GM19238 (cell line): ENCODE data around the gene KIF1B.
"Not testable (repeated sequence)": the region's sequence is repeated elsewhere in the genome, so short reads cannot be mapped to it uniquely, and the experiment has no call there.

Experiments
- DNase-seq: peaks from one replicate; pipeline ENCODE4 v3.0.0; 2011; ENCODE audit warnings: low spot score; ENCODE audit not compliant: insufficient read length

KIF1B gene

GRCh38 chr1:10229903-10230302, 19.5 kb downstream of the KIF1B start:
- no peak for DNase-seq

DNA sequence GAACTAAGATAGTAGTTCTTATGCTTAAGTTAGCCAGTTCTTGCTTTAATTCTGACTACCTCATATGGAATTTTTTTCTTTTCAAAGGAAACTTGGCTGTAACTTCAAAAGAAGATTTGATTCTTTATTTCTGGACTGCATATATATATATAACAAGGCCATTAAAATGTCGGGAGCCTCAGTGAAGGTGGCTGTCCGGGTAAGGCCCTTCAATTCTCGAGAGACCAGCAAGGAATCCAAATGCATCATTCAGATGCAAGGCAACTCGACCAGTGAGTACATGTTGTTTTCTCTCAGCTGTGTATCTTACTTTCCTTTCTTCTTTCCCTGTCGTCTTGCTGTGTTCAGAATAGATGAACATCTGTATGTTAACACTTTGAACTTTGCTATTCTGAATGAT, 21.8 kb downstream of the KIF1B start:
- no peak for DNase-seq

DNA sequence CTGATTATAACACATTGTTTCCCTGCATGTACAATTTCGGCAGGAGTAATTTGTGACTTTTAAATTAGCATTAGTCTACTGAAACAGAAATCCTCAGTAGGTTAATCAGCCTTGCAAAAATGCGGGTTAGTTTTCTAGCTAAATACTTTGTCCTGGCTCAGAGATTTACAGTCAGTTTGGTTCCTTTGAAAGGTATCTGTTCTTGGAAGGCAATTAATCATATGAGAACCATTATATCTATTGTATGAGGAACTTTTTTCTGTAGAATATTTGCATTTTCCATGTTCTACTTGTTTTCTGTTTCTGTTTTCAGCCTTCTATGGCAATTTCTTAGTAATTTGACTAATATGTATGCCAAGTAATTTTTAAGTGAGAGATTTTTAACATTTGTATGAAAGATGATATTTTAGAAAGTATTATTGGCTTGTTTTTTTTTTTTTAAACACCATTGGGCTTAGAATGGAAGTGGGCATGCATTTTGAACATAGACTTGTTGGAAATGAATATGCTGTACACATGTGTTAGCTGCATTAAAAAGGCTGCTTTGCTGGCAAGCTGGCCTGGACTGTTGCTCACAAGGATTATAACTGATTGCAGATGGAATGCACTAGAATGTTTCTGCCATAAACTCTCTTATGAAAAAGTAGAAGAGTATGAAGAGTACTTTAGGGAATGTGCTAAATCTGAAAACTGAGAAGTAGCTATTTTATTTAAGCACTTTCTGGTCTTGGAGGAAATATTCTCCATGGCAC, 26.2 kb downstream of the KIF1B start:
- no peak for DNase-seq

DNA sequence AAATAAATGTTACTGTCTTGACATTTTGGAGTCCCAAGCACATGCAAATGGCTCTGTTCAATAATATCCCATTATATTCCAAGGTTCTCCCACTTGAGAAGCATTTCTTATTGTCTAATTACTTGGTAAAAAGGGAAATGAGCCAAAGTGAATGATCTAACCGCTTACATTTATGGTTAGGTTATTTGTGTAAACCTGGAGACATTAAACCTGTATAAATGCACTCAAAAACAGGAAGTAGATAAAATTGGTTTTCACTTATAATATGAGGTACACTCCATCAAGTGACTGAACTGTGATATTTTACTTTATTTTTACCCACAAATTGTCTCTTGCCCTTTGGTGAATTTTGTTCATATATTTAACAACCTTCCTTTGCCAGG, 26.8 kb downstream of the KIF1B start:
- DNase-seq = no peak

DNA sequence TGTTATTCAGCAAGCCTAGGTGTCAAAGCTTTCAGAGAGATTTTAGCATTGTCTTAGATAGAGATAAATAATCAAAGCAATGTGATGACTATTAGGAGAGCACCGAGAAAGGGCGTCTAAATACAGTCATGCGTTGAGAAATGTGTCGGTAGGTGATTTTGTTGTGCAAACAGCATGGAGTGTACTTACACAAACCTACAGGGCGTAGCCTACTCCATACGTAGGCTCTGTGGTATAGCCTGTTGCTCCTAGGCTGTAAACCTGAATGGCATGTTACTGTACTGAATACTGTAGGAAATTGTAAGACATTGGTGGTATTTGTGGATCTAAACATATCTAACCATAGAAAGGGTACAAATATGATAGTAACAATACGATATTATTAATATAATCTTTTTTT, 31.8 kb downstream of the KIF1B start:
- no peak for DNase-seq

- no peak for DNase-seq
These were observed 32.4 kb downstream of the KIF1B start for GRCh38 chr1:10242811-10243210.

DNA sequence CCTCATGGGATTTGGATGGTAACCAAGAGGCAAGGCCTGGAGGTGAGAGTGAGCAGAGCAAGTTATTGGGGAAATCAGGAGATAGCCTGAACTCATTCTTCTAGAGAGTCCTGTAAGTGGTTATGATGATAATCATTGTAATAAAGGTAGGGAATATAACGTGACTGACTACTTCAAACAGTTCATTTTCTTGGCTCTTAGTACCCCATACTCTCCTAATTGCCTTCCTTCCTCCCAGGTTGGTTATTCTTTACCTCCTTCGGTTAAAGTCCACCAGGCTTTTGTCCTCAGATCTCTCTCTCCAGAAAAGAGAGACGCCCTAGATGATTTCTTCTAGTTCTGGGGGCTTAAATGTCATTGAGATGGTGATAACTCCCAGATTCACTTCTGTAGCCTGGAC, 35.3 kb downstream of the KIF1B start:
- DNase-seq = no peak

DNA sequence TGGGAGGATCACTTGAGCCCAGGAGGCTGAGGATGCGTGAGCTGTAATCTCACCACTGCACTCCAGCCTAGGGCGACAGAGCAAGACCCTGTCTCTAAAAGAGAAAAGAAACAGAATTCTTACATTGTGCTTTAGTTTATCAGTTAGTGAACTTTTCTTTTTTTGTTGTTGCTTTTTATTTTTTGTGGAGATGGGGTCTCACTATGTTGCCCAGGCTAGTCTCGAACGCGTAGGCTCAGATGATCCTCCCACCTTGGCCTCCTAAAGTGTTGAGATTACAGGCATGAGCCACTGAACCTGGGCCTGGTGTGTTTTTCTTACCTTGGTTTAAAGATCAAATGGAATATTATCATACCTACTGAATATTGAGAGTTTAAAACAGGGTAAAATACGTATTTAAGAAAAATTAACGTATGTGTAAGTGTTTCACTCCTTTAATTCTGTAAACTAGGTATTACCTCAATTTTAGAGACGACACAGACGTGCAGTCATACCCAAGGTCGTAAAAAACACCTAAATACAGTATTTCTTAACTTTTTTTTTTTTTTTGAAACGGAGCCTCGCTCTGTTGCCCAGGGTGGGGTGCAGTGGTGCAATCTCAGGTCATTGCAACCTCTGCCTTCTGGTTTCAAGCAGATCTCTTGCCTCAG, 39.6 kb downstream of the KIF1B start:
- DNase-seq = no peak

DNA sequence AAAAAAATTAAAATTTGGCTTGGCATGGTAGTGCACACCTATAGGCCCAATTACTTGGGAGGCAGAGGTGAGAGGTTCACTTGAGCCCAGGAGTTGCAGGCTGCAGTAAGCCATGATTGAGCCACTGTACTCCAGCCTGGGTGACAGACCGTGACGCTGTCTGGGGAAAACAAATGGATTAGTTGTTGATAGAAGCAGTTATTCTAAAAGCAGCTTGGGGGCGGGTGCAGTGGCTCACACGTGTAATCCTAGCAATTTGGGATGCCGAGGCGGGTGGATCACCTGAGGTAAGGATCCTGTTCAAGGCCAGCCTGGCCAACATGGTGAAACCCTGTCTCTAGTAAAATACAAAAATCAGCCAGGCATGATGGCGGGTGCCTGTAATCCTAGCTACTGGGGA, 40.3 kb downstream of the KIF1B start:
- DNase-seq = no peak

DNA sequence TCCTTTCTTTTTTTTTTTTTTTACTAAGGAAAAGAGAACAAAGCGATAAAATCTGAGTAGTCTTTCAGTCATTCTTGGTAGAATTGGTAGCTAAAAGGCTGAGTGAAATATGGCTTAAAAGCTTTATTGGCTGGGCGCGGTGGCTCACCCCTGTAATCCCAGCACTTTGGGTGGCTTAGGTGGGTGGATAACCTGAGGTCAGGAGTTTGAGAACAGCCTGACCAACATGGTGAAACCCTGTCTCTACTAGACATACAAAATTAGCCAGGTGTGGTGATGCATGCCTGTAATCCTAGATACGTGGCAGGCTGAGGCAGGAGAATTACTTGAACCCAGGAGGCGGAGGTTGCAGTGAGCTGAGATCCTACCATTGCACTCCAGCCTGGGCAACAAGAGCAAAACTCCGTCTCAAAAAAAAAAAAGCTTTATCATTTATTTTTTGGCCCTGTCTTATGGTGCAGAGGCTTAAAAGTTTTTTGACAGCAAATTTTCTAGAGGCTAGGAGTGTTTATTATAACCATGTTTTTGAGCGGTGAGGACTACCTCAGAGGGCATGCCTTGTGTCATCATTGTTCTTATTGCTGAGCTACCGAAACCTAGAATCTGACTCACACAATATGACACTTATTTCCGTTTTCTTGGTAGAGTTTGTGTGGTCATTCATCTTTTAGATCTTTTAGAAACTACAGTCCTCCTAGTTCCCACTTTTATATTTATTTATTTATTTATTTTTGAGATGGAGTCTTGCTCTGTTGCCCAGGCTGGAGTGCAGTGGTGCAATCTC, 41.1 kb downstream of the KIF1B start:
- DNase-seq = not testable (repeated sequence)

DNA sequence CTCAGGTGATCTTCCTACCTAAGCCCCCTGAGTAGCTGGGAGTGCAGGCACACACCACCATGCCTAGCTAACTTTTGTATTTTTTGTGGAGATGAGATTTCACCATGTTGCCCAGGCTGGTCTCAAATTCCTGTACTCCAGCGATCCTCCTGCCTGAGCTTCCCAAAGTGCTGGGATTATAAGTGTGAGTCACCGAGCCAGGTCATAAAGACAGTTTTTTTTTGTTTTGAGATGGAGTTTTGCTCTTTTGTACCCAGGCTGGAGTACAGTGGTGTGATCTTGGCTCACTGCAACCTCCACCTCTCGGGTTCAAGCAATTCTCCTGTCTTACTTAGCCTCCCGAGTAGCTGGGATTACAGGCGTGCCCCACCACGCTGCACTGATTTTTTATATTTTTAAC, 42.1 kb downstream of the KIF1B start:
- DNase-seq = no peak

DNA sequence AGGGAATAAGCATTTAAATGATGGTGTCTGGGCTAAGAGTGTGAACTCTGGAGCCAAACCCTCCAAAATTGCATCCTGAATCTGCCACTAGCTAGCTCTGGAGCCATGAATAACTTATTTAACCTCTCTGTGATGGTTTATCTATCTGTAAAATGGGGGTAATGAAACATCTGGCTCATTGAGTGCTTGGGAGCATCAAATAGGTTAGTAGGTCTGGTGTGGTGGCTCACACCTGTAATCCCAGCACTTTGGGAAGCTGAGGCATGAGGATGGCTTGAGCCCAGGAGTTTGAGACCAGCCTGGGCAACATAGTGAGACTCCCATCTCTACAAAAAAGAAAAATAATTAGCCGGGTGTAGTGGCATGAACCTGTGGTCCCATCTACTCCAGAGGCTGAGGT, 42.8 kb downstream of the KIF1B start:
- DNase-seq = no peak

DNA sequence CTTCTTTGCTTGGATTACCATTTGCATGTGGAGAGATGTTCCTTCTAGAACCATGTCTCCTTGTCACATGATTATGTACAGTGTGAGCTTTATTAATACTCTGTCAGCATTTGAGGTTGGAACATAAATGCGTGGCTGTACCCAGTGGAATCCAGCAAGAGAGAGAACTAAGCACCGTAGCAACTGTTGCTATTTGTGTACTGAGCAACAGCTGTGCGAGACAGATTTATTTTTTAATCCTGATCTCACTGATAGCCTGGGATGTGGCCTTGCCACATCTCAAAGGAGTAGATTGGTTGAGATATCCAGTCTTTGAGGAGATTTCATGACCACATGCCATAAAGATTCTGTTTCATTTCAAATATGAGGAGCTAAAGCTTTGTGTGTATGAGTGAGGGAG, 43.4 kb downstream of the KIF1B start:
- no peak for DNase-seq

- DNase-seq = no peak
These were observed 47.5 kb downstream of the KIF1B start for GRCh38 chr1:10257851-10258250.

DNA sequence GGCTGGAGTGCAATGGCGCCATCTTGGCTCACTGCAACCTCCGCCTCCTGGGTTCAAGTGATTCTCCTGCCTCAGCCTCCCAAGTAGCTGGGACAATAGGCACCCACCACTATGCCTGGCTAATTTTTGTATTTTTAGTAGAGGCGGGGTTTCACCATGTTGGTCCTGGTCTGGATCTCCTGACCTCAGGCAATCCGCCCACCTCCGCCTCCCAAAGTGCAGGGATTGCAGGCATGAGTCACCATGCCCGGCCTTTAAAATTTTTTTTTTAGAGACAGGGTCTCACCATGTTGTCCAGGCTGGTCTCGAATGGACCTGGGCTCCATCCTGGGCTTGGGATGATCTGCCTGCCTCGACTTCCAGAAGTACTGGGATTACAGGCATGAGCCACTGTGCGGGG, 49.2 kb downstream of the KIF1B start:
- DNase-seq = not testable (repeated sequence)

- no peak for DNase-seq
These were observed 53.2 kb downstream of the KIF1B start for GRCh38 chr1:10263450-10264082.

- DNase-seq = no peak
These were observed 54.7 kb downstream of the KIF1B start for GRCh38 chr1:10265027-10265426.

DNA sequence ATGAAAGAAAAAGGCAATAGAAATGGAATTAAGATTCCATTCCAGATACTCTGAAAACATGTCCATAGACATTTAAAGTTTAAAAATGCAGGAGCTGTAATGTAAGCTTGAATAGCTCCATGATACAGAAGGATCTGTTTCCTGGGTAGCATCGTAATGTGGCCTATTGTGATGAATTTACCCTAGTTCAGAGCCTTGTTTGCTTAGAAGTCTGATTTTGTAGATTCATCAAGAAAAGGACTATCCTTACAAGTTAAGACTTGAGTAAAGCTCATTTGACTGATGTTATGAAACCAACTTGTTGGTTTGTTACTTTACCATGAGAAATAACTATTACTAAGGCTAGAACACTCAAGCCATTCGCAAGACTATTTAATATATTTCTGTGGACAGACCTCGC, 55.5 kb downstream of the KIF1B start:
- DNase-seq = no peak

DNA sequence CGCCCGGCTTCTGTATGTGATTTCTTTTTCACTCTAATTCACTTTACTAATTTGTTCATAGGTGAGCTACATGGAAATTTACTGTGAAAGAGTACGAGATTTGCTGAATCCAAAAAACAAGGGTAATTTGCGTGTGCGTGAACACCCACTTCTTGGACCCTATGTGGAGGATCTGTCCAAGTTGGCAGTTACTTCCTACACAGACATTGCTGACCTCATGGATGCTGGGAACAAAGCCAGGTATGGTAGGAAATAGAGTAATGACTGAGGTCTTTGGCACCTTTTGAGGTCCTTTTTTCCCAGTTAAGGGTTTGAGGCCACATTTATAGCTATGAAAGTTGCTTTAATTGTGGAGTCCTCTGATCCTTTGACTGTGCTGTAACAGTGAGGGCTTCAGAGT, 56.9 kb downstream of the KIF1B start:
- DNase-seq = no peak

DNA sequence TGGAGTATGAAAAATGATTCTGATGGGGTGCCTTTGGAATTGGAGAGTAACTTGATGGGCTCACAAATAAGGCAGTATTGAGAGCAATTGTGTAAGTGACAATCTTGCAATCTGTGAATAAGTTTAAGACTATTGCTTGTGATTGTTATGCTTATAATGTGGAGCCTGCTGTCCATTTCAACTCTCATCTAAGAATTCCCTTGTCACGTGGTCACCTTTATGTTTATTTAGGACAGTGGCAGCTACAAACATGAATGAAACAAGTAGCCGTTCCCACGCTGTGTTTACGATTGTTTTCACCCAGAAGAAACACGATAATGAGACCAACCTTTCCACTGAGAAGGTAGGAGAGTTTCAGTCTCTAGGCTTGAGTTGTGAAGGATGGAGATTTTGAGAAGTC, 57.6 kb downstream of the KIF1B start:
- DNase-seq = no peak

- DNase-seq = no peak
These were observed 60.7 kb downstream of the KIF1B start for GRCh38 chr1:10271090-10271489.

- DNase-seq = no peak
These were observed 61.5 kb downstream of the KIF1B start for GRCh38 chr1:10271869-10272268.
